ENCODE results near the gene TMEM37. TPM values are rescaled to one million over a fixed set of nuclear protein-coding genes. Genes with fewer than 3 reads are reported as not detected.
"Not testable (repeated sequence)": the region's sequence is repeated elsewhere in the genome, so short reads cannot be mapped to it uniquely, and the experiment has no call there.

Gene TMEM37, protein sequence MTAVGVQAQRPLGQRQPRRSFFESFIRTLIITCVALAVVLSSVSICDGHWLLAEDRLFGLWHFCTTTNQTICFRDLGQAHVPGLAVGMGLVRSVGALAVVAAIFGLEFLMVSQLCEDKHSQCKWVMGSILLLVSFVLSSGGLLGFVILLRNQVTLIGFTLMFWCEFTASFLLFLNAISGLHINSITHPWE
- total RNA-seq (2014; rRNA removed; shearing (Covaris generic)), result 0.70 and 2.1 TPM in 2 replicates

DNA sequence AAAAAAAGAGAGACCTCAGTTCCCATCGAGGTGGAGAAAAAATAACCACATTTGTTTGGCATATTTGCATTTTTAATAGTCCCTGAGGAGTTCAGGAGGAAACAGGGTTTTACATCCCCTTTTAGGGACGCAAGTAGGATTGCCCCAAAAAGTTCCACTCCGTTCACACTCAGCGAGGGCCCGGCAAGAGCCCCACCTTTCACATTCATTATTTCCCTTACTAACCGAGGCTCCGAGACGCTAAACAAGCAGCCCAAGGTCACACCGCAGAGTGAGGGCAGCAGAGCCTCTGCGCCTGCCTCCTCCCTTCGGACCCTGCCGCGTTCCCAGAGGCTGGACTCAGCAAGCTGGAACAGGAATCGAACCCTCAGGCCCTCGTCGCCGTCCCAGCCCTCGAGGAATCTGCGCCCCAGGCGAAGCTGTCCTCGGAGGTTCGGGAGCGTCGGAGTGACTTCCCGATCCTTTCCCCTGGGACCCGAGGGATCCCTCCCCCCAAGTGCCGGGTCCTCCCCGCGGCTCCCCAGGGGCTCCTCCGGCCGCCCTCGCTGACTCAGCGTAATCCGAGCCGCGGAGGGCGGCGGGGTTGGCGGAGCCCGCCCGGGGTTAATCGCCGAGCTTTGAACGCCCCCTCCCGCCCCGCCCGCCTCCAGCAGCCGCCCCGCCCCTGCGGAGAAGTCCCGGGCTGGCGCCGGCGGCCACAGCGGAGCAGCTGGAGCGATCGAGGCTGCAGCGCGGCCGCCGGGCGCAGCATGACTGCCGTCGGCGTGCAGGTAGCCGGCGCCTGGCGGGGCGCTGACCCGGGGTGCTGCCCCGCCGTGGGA lies at the start of gene TMEM37:
Gene TMEM37, plus strand, starts transcription at position 700 of the 821 bp plus-strand sequence. Its CDS starts 50 bp downstream, at position 750.
- peak; percentile 55 for DNase-seq (ENCODE audit: low spot score)

DNA sequence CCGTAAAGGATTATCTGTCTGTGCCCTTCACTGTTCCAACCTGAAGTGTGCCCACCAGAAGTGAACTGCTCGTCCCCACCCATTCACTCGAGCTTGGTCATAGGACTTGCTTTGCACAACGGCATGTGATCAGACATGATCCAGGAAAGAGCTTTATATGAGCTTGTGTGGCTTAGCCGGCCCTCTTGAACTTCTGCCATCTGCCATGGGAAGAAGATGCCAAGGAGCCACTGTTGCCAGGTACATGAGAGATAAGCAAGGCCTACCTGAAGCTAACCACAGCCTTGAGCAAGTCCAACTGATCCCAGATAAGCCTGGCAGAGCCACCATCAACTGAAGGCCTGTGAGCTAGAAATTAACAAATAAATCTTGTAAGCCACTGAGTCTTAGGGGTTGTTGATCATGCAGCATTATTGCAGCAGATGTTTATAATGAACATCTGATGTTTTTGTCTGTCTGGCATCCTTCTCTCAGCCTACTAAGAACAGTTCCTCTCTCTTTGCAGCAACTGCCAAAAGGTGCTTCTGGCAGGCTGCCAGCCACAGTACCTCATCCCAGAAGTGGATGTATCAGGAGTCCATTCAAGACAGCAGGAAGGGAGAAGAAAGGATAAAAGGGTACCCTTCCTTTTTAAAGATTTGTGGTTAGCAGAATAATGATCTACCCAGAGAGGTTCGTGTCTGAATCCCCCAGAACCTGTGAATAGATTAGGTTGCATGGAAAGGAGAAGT lies 48.1 kb upstream of the TMEM37 start:
- peak; percentile 25 for DNase-seq (ENCODE audit: low spot score)

DNA sequence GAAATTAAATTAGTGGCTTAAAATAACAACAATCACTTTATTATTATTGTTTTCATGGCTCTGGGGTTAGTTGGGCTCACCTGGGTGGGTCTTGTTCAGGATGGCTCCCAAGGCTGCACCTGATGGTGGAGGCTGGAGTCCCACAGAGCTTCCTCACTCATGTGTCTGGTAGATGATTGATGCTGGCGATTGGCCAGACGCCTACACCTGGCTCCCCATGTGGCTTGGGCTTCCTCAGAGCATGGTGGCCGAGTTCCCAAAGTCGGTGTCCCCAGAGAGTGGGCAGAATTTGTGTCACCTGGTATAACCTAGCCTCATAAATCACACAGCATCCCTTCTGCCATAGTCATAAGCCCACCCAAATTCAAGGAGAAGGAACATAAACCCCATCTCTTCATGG lies 46.7 kb upstream of the TMEM37 start:
- DNase-seq (ENCODE audit: low spot score), result no peak

DNA sequence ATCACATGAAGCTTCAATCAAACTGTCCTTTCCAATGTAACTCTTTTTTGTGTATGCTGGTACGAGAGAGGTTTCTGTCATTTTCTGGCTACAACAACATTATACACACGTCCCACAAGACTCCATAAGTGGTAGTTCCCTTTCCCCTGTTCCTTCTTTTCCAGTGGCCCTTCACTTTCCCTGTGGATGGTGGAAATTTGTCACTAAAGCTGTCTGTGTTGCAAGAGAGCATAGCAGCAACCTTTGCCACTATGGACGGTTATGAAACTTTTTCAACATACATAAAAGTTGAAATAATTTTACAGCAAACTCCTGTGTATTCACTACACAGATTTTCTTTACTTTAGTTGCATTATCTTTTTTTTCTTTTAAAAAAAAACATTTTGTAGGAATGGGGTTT lies 46.2 kb upstream of the TMEM37 start:
- no peak for DNase-seq (ENCODE audit: low spot score)

DNA sequence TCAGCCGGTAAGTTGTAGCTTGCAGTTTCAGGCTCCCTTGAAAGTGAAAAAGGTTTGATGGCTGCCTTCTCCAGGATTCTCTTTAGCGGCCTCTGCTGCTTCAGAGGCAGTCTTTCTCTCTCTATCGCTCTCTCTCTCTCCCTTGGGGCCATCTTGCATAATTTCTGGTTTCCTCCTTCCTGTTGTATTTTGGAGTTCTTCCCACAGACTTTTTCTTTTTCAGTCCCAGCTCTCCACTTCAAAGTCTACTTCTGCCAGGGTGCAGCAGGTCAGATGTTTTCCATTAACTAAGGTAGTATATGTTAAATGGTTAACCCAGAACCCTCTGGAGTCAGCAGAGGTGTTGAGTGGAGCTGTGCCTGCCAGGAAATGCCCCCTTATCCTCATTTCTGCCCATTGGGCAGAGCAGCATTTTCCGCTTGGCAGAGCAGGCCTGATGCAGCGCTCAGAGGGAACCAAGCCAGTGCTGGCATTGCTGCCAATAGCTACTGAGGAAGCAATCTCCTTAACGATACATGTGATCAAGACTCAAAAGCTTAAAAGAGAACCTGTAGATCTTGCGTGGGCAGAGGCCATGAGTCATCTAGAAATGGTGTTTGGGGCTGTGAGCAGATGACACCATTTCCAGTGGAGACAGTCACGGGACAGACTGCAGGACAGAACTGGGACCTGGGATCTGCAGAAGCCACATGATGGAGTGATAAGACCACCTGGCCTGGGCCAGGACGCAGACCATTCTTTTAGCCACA lies 44.1 kb upstream of the TMEM37 start:
- DNase-seq (ENCODE audit: low spot score), result peak; percentile 45

DNA sequence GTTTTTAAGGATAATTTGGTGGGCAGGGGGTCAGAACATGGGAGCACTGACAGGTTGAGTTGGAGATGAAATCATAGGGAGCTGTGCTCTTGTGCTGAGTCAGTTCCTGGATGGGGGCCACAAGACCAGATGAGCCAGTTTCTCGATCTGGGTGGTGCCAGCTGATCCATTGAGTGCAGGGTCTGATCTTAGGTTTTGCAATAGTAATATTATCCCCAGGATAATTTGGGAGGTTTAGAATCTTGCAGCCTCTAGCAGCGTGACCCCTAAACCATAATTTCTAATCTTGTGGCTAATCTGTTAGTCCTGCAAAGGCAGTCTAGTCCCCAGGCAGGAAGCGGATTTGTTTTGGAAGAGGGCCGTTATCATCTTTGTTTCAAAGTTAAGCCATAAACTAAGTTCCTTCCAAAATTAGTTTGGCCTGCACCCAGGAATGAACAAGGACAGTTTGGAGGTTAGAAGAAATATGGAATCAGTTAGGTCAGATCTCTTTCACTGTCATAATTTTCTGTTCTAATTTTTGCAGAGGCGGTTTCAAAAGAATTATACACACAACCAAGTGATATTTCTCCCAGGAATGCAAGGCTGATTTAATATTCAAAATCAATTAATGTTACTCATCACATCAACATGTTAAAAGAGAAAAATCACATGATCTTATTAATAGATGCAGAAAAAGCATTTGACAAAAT lies 41.9 kb upstream of the TMEM37 start:
- peak; percentile 41 for DNase-seq (ENCODE audit: low spot score)

DNA sequence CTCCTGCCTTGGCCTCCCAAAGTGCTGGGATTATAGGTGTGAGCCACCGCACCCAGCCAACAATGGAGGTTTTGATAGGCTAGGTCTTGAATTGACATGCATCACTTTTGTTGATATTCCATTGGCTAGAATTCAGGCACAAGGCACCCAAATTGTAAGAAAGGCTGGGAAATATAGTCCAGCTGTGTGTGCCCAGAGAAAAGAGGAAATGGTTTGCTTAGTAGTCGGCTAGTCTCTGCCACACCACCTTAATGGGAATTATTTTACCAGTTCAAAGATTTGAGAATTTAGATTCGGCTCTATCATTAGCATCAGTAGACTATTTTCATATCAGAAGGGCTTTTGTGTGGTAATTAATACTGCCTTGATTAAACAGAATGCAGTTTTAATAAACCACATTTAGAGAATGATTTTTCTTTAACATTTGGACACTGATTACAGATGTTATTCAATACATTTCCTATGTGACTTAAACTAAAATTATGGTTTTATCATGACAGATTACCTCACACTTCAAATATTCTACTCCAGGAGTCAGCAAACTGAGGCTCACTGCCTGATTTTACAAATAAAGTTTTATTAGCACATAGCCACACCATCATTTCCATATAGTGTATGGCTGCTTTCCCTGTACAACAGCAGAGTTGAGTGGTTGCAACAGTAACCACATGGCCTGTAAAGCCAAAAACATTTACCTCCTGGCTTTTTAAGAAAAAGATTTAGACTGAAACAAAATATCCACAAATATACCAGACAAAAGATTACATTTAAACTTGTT lies 37.5 kb upstream of the TMEM37 start:
- no peak for DNase-seq (ENCODE audit: low spot score)

DNA sequence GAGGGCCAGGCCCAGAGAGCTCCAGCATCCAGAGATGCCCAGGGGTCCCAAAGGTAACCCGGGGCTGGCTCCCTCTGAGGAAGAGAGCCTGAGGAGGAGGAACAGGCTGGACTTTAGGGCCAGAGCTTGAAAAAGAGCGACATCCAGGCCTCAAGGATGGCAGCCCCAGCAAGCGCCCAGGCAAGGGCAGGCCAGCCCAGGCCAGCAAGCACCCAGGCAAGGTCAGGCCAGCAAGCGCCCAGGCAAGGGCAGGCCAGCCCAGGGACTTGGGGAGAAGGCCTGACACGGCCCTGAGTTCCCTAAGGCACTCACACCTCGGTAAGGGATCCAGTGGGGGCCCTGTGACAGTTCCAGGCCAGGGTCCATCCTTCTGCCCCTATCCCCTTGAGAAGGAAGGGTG lies 34.5 kb upstream of the TMEM37 start:
- DNase-seq (ENCODE audit: low spot score), result no peak

DNA sequence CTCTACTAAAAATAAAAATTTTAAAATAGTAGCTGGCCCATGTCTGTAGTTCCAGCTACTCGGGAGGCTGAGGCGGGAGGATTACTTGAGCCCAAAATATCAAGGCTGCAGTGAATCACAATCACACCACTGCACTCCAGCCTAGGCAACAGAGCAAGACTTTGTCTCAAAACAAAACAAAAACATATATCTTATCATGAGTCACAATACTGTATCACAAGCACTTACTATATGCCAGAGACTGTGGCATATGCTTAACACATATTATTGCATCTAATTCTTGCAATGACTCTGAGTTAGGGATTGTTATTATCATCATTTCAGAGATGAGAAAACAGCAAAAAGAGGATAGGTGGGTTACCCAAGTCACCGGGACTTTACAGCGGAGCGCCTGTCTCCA lies 29.5 kb upstream of the TMEM37 start:
- DNase-seq (ENCODE audit: low spot score), result no peak

DNA sequence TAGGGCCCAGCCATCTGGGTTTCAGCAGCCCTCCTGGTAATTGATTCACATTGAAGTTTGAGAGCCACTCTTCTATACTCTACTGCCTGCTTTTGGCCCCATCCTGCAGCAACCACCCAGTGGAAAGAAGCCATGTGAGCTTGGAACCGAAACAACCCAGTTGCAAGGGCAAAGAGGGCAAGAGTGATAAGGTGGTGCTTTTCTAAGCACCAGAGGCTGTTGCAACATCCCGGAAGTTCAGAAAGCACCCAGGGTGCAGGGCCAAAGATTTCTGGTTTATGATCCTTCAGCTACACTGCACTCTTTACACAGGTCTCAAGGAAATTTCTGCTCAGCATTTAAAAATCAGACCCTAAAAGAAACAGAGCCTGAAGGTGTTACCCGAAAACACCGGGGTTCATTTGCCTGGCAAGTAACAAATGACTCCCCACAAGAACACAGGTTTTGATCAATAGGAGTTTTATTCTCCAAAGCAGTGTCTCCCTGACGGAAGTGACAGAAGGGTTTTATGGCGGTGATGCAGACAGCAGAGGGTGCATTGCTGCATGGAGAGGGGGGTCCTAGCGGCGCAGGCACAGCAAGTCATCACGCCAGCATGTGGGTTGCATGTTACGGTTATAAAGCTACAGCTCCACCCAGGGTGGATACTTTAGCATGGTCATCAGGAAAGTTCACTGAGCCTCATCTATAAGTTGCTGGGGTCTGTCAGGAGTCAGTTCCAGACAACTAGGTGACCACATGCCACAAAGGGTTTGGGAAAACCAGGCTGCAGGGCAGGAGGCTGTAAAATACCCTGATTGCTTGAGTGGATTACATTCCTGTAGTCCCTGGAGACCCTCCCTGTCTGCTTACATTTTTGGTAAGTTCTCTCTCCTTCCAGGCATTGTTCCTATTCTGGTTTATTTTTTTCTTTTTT lies 28.8 kb upstream of the TMEM37 start:
- DNase-seq (ENCODE audit: low spot score), result no peak

DNA sequence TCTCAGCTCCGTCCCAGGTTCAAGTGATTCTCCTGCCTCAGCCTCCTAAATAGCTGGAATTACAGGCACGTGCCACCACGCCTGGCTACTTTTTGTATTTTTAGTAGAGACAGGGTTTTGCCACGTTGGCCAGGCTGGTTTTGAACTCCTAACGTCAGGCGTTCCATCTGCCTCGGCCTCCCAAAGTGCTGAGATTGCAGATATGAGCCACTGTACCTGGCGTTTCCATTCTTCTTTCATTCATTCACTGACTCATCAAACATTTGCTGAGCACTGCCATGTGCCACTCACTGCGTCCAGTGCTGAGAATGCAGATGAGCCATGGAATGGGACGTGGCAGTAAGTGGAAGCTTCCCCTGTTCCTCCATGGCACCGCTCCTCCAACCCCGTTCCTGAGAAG lies 28.0 kb upstream of the TMEM37 start:
- DNase-seq (ENCODE audit: low spot score), result not testable (repeated sequence)

DNA sequence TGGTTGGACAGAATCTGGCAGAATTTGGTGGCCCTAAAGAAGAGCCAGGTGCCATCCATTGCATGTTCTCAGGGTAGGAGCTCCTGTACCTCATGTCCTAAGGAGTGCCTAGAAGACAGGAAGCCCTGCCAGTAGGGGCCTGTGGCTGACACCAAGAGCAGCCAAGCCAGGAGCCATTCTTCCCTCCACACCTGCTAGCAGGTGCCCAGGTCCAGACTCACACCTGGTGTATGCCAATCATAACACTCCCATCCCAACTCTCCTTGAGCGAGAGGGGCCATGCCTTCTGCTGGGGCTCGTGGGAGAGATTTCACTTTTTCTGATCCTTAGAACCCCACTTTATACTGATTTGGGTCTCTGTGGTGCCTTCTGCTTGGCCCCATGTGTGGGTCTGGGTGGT lies 26.5 kb upstream of the TMEM37 start:
- no peak for DNase-seq (ENCODE audit: low spot score)

DNA sequence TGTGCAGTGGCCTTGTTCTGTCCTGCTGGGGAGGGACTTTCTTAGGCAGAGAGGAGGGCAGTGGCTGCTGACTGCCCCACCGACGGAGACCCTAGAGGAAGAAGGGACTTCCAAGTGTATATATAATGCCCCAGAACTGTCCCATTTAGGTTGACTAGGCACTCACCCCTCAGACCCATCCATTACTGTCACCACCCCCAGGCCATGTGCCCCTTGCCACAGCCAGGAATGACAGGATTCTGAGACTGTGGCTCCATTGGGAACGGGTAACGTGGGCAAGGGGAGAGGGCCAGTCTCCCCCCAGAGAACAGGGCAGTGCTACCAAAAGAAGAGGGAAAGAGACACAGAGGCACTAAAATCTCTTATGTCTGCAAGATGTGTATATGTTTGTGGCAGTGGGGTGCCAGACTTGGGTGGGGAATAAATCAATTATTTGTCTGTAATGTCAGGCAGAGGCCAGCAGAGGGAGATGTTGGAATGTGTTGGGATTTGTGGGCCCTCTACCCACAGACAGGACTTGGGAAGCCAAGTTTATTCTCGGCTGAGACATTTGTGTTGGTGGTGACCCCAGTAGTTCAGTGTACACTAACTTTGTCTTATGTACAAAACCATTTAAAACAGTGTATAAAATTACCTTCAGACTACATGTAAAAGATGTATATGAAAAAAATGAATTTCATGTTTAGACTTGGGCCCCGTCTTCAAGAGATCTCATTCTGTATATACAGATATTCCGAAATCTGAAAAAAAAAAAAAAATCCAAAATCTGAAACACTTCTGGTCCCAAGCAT lies 24.0 kb upstream of the TMEM37 start:
- peak; percentile 84 for DNase-seq (ENCODE audit: low spot score)

DNA sequence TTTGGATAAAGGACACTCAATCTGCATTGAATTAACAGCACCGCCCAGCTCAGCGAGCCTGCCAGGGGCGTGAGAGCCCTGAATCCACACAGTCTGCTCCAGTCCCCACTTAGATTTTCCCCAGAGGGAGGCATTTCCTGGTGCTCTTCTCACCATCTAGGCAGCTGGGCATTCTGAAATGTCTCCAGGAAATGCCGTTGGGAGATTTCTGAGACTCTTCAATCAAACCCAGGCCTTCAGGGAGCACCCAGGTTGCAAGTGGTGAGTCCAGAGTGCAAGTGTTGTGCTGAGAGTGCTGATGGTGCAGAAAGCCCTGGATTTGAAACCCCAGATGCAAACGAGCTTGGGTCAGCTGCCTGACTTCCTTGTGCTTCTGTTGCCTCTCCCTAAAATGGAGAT lies 23.4 kb upstream of the TMEM37 start:
- no peak for DNase-seq (ENCODE audit: low spot score)

DNA sequence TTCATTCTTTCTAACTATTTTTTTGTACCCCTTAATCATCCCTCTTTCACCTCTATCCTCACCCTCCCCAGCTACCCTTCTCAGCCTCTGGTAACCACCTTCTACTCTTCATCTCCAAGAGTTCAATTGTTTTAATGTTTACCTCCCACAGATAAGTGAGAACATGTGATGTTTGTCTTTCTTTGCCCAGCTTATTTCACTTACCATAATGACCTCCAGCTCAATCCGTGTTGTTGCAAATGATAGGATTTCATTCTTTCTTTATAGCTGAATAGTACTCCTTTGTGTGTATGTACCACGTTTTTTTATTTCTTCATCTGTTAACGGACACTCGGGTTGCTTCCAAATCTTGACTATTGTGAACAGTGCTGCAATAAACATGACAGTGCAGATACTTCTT lies 22.1 kb upstream of the TMEM37 start:
- DNase-seq (ENCODE audit: low spot score), result no peak

DNA sequence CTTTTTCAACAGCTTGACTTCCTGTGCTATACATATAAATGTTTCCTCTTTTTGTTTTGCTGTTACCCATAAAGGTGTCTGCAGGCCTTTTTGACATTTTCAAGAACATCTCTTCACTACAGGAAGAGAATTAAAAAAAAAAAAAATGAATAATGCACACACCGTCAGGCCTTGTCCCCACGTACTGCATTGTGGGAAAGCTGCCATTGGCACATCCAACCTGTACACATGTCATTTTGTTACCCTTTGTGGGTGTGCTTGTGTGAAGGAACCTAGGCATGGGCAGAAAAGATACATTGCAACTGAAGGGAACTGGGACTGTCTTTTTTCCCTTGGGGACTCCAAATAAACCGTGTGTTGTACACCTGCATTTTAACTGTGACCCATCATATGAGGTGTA lies 16.8 kb upstream of the TMEM37 start:
- DNase-seq (ENCODE audit: low spot score), result no peak

DNA sequence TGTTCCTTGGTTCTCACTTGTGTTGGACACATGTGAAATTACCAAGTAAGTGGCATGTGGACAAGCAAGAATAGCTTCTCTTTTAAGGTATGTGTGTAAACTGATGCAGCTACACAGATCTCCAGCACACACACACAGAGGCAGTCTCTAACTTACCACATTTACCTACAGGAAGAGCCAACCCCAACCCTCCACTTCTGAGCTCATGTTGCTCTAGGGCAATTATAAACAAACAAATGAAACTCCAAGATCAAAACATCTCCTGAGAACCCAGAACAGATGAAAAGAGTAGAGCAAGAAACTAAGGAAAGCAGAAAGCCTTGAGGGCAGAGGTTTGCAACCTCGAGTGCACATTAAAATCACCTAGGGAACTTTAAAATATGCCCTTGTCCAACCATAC lies 16.0 kb upstream of the TMEM37 start:
- DNase-seq (ENCODE audit: low spot score), result no peak

DNA sequence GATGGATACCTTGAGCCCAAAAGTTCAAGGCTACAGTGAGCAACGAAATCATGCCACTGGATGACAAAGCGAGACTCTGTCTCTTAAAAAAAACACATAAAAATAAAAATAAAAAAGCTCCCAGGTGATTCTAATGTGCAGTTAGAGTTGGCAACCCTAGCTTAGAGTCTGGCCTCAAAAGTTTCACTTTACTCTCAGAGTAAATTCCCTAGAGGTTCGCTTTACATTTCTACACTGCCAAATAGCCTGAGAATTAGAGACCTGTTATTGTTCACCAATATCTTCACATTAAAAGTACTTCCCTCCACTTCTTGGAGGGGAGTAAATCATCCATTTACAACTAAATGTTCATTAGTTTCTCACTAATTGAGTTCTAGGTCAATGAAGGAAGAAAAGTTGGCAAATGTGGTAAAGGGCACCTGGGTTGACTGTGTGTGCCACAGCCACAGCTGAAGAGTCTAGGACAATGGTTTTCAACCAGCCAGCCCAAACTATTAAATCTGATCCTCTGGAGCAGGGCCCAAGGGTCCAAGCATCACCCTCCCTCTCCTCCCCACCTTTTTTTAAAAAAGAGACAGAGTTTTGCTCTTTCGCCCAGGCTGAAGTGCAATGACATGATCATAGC lies 15.2 kb upstream of the TMEM37 start:
- DNase-seq (ENCODE audit: low spot score), result no peak
